ENCODE data around the gene ABCG1.

DNA sequence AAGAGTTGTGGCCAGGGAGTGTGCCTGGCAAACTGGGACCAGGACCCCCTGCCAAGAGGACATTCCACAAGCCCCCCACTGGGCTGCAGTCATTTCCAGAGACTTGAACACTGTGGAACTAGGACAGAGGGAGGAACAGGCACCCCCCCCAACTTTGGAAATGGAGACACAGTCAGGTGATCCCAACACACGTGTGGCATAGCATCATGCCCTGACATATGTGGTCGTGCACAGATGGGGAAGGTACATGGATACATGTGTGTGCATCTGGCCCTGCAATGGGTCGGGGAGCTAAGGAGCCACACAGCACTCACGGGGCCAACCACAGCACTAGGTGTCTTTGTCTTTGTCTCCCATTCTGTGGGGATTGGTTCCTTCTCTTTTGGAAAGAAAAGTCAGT lies 102.9 kb downstream of the ABCG1 start:
- TF ChIP-seq, protein P1, sequence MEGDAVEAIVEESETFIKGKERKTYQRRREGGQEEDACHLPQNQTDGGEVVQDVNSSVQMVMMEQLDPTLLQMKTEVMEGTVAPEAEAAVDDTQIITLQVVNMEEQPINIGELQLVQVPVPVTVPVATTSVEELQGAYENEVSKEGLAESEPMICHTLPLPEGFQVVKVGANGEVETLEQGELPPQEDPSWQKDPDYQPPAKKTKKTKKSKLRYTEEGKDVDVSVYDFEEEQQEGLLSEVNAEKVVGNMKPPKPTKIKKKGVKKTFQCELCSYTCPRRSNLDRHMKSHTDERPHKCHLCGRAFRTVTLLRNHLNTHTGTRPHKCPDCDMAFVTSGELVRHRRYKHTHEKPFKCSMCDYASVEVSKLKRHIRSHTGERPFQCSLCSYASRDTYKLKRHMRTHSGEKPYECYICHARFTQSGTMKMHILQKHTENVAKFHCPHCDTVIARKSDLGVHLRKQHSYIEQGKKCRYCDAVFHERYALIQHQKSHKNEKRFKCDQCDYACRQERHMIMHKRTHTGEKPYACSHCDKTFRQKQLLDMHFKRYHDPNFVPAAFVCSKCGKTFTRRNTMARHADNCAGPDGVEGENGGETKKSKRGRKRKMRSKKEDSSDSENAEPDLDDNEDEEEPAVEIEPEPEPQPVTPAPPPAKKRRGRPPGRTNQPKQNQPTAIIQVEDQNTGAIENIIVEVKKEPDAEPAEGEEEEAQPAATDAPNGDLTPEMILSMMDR (conservative IDR thresholded peaks at IDR 0.05), result no peak
- no peak for TF ChIP-seq EZH2 (IDR thresholded peaks at IDR 0.05; ENCODE audit: low read depth)
